ENCODE measurements around the gene MAP3K7CL.

- TF ChIP-seq JUN (CRISPR knock-in tag; IDR thresholded peaks at IDR 0.05) (no peak), KAT7 (CRISPR knock-in tag; IDR thresholded peaks at IDR 0.05; ENCODE audit: borderline replicate concordance) (no peak), SP1 (CRISPR knock-in tag; conservative IDR thresholded peaks at IDR 0.05) (no peak)
Measured at GRCh38 chr21:29092102-29092959, 38.1 kb upstream of the MAP3K7CL start.

Data from WTC11 (cell line).